Panc1 (cell line): ENCODE data around the gene CCDC51. TPM values are rescaled to one million over a fixed set of nuclear protein-coding genes. Genes with fewer than 3 reads are reported as not detected.

Experiments used
- ATAC-seq: fragments of 200-7000 bp; cut with Tn5 transposase; 2 replicates; pipeline ENCODE4 v1.9.1; 2020; ENCODE audit warnings: mild to moderate bottlenecking, moderate library complexity
- BruUV-seq: library from RNA; stranded (reverse); fragments of 400-500 nt; replicated peaks from 2 replicates; lab custom pipeline; 2021; lab: Mats Ljungman, UMichigan
- CTCF ChIA-PET: fragments of 300-600 bp; sonication (Branson Sonifier 250); formaldehyde crosslinking; loops from one replicate; lab custom pipeline; 2022; ENCODE audit warnings: antibody characterized with exemption; lab: Charles Lee
- POLR2A ChIA-PET: fragments of 300-600 bp; sonication (Branson Sonifier 250); formaldehyde crosslinking; loops from one replicate; lab custom pipeline; 2022; ENCODE audit warnings: antibody characterized with exemption; lab: Charles Lee
- DNase-seq: peaks from one replicate; pipeline ENCODE4 v3.0.0-alpha.2; 2010; ENCODE audit warnings: low read depth, low spot score
- H3K27ac ChIP-seq: 2 replicates; pipeline ENCODE4 v1.5.1; 2011; ENCODE audit warnings: mild to moderate bottlenecking, low read length, inconsistent platforms
- H3K27me3 ChIP-seq: fragments of 200-500 bp; sonication (Bioruptor generic); 2 replicates; pipeline ENCODE4 v1.6.0; 2014; ENCODE audit warnings: low read length, inconsistent platforms; ENCODE audit not compliant: control insufficient read depth, insufficient read depth
- H3K36me3 ChIP-seq: fragments of 200-500 bp; sonication (Bioruptor generic); 2 replicates; pipeline ENCODE4 v1.5.1; 2014; ENCODE audit warnings: inconsistent platforms, mild to moderate bottlenecking, low read length, moderate library complexity; ENCODE audit not compliant: control insufficient read depth, insufficient read depth
- H3K4me1 ChIP-seq: 2 replicates; pipeline ENCODE4 v1.5.1; 2011; ENCODE audit warnings: inconsistent platforms, mild to moderate bottlenecking, low read length, moderate library complexity; ENCODE audit not compliant: control insufficient read depth, insufficient read depth
- H3K4me3 ChIP-seq, 2 experiments: 2 replicates each; pipeline ENCODE4 v1.5.1; 2011 to 2012; ENCODE audit warnings: low read depth in 2 of 2, low read length in 2 of 2, mild to moderate bottlenecking in 2 of 2, inconsistent platforms in 1 of 2, moderate library complexity in 1 of 2
- H3K9me3 ChIP-seq: fragments of 200-500 bp; sonication (Bioruptor generic); 2 replicates; pipeline ENCODE4 v1.5.1; 2014; ENCODE audit warnings: low read depth, mild to moderate bottlenecking, inconsistent platforms, low read length, moderate library complexity; ENCODE audit not compliant: control insufficient read depth, insufficient read depth
- POLR2AphosphoS5 ChIP-seq: IDR thresholded peaks from 2 replicates; pipeline ENCODE4 v1.6.1; 2012; ENCODE audit warnings: mild to moderate bottlenecking, low read depth, low read length, moderate library complexity
- SIN3A ChIP-seq: IDR thresholded peaks from 2 replicates; pipeline ENCODE4 v1.6.1; 2012; ENCODE audit warnings: low read depth, mild to moderate bottlenecking, low read length, moderate library complexity, borderline replicate concordance; ENCODE audit not compliant: insufficient read depth
- TCF7L2 ChIP-seq: IDR thresholded peaks from 2 replicates; pipeline ENCODE4 v1.6.1; 2011; ENCODE audit warnings: mild to moderate bottlenecking, low read depth, low read length, inconsistent platforms
- in situ Hi-C: cut with HindIII; loops from 2 replicates; pipeline ENCODE4 v1.10.0; 2016; ENCODE audit warnings: low sequenced_read_pairs, low pct_unique_long_range_greater_than_20kb
- intact Hi-C: fragments of 100-400 bp; cut with micrococcal nuclease; formaldehyde crosslinking; loops from one replicate; pipeline ENCODE4 v1.10.0; 2022; ENCODE audit not compliant: unreplicated experiment
- total RNA-seq: library from RNA; stranded (reverse); gene quantifications from one replicate; pipeline ENCODE4 v1.2.1, GENCODE V29; 2021; ENCODE audit not compliant: unreplicated experiment
- TF ChIP-seq, protein P1 (sequence below): fragments of 450-650 bp; IDR thresholded peaks from 2 replicates; pipeline ENCODE4 v1.5.1; 2017; ENCODE audit warnings: mild to moderate bottlenecking
- TF ChIP-seq, protein P2 (sequence below), 2 experiments: IDR thresholded peaks; 2 replicates each; pipeline ENCODE4 v1.6.1; 2011 to 2012; ENCODE audit warnings: low read depth in 2 of 2, control low read depth in 1 of 2, low read length in 1 of 2, mild to moderate bottlenecking in 1 of 2, moderate library complexity in 1 of 2; ENCODE audit not compliant: insufficient read depth in 1 of 2

CCDC51 gene
- total RNA-seq, 1 experiment from 2014 or later, result 11.9 TPM

- TF ChIP-seq TCF7L2 (no peak), POLR2AphosphoS5 (no peak), SIN3A (no peak)
- TF ChIP-seq, protein P1, sequence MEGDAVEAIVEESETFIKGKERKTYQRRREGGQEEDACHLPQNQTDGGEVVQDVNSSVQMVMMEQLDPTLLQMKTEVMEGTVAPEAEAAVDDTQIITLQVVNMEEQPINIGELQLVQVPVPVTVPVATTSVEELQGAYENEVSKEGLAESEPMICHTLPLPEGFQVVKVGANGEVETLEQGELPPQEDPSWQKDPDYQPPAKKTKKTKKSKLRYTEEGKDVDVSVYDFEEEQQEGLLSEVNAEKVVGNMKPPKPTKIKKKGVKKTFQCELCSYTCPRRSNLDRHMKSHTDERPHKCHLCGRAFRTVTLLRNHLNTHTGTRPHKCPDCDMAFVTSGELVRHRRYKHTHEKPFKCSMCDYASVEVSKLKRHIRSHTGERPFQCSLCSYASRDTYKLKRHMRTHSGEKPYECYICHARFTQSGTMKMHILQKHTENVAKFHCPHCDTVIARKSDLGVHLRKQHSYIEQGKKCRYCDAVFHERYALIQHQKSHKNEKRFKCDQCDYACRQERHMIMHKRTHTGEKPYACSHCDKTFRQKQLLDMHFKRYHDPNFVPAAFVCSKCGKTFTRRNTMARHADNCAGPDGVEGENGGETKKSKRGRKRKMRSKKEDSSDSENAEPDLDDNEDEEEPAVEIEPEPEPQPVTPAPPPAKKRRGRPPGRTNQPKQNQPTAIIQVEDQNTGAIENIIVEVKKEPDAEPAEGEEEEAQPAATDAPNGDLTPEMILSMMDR, result no peak
- TF ChIP-seq, protein P2, sequence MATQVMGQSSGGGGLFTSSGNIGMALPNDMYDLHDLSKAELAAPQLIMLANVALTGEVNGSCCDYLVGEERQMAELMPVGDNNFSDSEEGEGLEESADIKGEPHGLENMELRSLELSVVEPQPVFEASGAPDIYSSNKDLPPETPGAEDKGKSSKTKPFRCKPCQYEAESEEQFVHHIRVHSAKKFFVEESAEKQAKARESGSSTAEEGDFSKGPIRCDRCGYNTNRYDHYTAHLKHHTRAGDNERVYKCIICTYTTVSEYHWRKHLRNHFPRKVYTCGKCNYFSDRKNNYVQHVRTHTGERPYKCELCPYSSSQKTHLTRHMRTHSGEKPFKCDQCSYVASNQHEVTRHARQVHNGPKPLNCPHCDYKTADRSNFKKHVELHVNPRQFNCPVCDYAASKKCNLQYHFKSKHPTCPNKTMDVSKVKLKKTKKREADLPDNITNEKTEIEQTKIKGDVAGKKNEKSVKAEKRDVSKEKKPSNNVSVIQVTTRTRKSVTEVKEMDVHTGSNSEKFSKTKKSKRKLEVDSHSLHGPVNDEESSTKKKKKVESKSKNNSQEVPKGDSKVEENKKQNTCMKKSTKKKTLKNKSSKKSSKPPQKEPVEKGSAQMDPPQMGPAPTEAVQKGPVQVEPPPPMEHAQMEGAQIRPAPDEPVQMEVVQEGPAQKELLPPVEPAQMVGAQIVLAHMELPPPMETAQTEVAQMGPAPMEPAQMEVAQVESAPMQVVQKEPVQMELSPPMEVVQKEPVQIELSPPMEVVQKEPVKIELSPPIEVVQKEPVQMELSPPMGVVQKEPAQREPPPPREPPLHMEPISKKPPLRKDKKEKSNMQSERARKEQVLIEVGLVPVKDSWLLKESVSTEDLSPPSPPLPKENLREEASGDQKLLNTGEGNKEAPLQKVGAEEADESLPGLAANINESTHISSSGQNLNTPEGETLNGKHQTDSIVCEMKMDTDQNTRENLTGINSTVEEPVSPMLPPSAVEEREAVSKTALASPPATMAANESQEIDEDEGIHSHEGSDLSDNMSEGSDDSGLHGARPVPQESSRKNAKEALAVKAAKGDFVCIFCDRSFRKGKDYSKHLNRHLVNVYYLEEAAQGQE (IDR thresholded peaks at IDR 0.05; ENCODE audit: insufficient read depth in 1 of 2, low read depth in 2 of 2, low read length in 1 of 2), result no peak
- in situ Hi-C loops, result no loop called here
- POLR2A ChIA-PET, result no interaction called here
Observed at GRCh38 chr3:48412375-48413001, 27.4 kb downstream of the CCDC51 start.

GRCh38 chr3:48411606-48412374 lies 28.1 kb downstream of the CCDC51 start:
- no peaks in the 10 kb centered on the region for H3K4me1 ChIP-seq
- no peaks in the 10 kb centered on the region for H3K36me3 ChIP-seq
- intact Hi-C loops (no loop called here), in situ Hi-C loops (no loop called here)
- ATAC-seq, result no peak
- CTCF ChIA-PET, result interaction anchor here (1.7 kb wide), 1 partner anchor 24 kb away, joined by 6 read pairs; no protein-coding TSS in a partner anchor
- no peak overlapping the region for H3K4me3 ChIP-seq
- DNase-seq, result no peak
- H3K27ac ChIP-seq, result no peak overlapping the region
- POLR2A ChIA-PET, result no interaction called here
- no TSS peak for BruUV-seq
- H3K27me3 ChIP-seq, result no peaks in the 10 kb centered on the region
- TF ChIP-seq POLR2AphosphoS5 (no peak), SIN3A (no peak), TCF7L2 (no peak)
- TF ChIP-seq, protein P2 (IDR thresholded peaks at IDR 0.05; ENCODE audit: insufficient read depth in 1 of 2, low read depth in 2 of 2, low read length in 1 of 2), result no peak
- TF ChIP-seq, protein P1, result no peak
- H3K9me3 ChIP-seq, result no peaks in the 10 kb centered on the region

More at GRCh38 chr3:48412375-48413001, 27.4 kb downstream of the CCDC51 start:
- BruUV-seq, result TSS peak; percentile 66
- Histone ChIP-seq H3K36me3 (no peaks in the 10 kb centered on the region), H3K27me3 (no peaks in the 10 kb centered on the region), H3K4me1 (no peaks in the 10 kb centered on the region), H3K4me3 (no peak overlapping the region), H3K27ac (no peak overlapping the region), H3K9me3 (no peaks in the 10 kb centered on the region)
- no peak for DNase-seq
- CTCF ChIA-PET, result interaction anchor here (1.7 kb wide), 1 partner anchor 24 kb away, joined by 6 read pairs; no protein-coding TSS in a partner anchor
- intact Hi-C loops, result no loop called here
- no peak for ATAC-seq
